T-helper 2 cell treated with Interferon-gamma antibody and Interleukin-4, amounts not matched to agents 100 ng/mL and 5 ng/mL, for 36 hours (primary cell): ENCODE data around the gene TPX2. TPM values are rescaled to one million over a fixed set of nuclear protein-coding genes. Genes with fewer than 3 reads are reported as not detected.
"Not testable (repeated sequence)": the region's sequence is repeated elsewhere in the genome, so short reads cannot be mapped to it uniquely, and the experiment has no call there.

ENCODE experiments used
- intact Hi-C: fragments of 100-400 bp; cut with micrococcal nuclease; formaldehyde crosslinking; loops from one replicate; pipeline ENCODE4 v1.15.1; 2023
- total RNA-seq: library from RNA; stranded (reverse); gene quantifications from 2 replicates; pipeline ENCODE4 v1.2.3, GENCODE V29; 2022

TPX2 gene
- total RNA-seq, 1 donor from 2014 or later: 117 TPM

- intact Hi-C loops: no loop called here
Measured at GRCh38 chr20:31811198-31811597, 72.1 kb downstream of the TPX2 start.

DNA sequence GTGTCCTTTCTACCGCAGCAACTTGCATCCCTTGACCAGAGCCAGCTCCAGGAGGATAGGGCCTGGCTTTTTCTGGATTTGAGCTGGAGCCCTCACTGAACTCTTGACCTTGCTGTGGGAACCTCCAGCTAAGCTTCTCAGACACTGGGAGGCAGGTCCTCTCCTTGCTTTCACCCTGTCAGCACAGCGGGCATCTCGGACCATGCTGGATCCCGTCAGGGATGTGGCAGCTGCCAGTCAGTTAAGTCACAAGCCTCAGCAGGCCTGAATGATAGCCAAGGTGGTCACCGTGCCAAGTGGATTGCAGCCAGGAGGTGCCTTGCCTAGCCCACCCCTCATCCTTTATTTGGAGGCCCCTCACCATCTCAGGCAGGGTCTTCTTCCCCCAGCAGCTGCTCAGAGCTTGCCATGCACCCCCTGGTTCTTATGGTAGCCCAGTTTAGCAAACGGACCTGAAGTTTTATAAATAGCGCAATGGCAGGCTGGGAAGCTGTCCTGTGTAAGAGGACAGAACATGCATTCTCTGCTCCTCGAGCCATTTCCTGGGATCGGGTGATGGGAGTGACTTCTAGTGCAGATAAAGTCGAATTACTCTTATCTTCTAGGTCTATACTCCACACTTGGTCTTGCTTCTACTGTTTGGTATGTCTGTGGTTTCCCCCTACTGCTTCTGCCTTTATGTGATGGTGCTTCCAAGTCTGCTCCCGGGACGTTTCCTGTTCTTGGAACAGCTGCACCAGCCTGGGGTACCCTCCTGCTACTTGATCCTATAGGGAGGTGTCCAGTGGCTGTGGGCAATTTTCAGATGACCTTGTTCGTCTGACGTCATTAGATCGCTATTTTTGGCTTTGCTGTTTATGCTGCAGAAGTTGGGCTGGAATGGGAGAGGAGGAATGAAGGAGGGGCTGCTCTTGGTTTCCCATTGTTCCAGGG lies 73.0 kb downstream of the TPX2 start:
- intact Hi-C loops: no loop called here

- intact Hi-C loops: no loop called here
Measured at GRCh38 chr20:31813611-31814010, 74.5 kb downstream of the TPX2 start.

DNA sequence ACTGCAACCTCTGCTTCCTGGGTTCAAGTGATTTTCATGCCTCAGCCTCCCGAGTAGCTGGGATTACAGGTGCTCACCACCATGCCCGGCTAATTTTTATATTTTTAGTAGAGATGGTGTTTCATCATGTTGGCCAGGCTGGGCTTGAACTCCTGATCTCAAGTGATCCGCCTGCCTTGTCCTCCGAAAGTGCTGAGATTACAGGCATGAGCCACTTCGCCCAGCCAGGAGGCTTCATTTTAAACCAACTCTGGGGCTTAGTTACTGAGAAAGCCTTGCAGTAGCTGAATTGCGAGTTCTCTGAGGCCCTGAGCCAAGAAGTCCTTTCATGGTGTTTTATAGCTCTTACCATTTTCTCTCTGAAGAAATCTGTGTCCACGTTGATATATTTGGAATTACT lies 75.1 kb downstream of the TPX2 start:
- intact Hi-C loops: not testable (repeated sequence)

DNA sequence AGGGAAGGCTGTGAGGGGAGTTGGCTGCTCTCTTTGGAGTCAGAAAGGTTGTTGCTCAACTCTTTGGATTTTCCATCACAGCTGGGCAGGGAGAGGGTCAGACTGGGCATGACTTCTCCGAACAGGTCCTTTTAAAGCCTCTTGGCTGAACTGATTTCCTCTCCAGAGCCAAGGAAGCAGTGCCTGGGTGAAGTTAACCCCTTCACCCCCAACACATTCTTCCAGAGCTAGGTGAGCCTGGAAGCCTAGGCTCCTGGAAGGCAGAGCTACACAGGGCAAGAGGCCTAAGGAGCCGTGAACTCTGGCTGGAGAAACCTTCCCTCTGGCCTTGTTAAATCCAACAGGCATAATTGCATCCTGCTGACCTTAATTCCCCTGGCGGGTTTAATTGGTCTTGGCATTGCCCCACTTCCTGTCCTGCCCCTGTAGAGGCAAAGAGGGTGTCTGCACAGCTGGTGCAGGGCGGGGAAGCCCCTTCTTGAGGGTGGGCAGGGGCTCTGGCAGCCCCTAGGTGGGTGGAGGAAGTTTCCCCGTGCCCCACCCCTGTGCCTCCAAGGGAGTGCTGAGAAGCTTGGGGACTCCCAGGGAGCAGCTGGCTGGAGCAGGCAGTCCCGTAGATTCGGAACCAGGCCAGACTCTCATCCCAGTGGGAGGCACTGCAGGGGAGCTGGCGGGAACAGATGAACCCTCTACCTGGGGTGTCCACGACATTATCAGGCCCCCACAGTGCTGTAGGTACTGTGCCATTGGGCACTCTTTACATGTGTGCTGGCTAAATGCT lies 76.5 kb downstream of the TPX2 start:
- intact Hi-C loops: no loop called here

DNA sequence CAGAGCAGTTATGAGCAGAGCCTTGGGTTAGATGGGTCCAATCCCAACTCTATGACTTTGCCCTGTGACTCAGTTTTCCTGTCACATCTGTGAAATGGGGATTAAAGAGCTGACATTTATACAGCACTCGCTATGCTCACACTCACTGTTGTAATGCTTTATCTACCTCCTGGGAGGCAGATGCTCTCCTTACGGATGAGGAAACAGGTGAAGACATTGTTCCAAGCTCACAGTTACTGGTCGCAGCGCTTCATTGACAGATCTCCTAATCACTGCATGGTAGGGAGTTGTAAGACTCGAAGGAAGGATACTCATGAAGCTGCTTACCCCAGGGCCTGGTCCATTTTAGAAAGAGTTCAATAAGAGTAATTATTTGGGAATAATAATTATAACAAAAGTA lies 77.1 kb downstream of the TPX2 start:
- intact Hi-C loops: no loop called here

- intact Hi-C loops: no loop called here
Measured at GRCh38 chr20:31817461-31817860, 78.4 kb downstream of the TPX2 start.

DNA sequence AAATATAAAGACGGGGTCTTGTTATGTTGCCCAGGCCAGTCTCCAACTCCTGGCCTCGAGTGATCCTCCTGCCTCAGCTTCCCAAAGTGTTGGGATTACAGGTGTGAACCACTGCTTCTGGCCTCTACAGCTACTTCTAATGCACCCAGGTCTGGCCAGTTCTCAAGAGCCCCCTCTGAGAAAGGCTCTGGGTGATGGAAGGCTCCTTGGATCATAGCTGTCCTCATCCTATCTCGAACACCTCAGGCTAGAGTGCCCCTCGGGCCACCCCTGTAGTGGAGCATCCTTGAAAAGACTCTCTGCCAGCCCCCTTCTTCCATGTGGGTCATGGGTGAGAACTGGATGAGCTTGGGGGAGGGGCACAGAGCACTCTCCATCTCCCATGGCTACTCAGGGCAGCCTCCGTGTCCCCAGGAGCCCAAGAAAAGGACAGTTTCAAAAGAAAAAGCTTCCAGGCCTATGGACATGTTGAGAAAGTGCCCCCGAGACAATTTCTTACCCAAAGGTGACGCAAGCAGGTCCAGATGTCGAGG lies 79.4 kb downstream of the TPX2 start:
- intact Hi-C loops: no loop called here

- intact Hi-C loops: no loop called here
Measured at GRCh38 chr20:31819083-31819784, 80.1 kb downstream of the TPX2 start, which contains the start of gene MYLK2. TSS of gene MYLK2 (plus strand) at chr20:31819356. CDS start at chr20:31819581, 225 bp downstream.

- intact Hi-C loops: no loop called here
Measured at GRCh38 chr20:31820228-31820627, 81.1 kb downstream of the TPX2 start.

GRCh38 chr20:31821427-31821826 lies 82.3 kb downstream of the TPX2 start:
- intact Hi-C loops: no loop called here

DNA sequence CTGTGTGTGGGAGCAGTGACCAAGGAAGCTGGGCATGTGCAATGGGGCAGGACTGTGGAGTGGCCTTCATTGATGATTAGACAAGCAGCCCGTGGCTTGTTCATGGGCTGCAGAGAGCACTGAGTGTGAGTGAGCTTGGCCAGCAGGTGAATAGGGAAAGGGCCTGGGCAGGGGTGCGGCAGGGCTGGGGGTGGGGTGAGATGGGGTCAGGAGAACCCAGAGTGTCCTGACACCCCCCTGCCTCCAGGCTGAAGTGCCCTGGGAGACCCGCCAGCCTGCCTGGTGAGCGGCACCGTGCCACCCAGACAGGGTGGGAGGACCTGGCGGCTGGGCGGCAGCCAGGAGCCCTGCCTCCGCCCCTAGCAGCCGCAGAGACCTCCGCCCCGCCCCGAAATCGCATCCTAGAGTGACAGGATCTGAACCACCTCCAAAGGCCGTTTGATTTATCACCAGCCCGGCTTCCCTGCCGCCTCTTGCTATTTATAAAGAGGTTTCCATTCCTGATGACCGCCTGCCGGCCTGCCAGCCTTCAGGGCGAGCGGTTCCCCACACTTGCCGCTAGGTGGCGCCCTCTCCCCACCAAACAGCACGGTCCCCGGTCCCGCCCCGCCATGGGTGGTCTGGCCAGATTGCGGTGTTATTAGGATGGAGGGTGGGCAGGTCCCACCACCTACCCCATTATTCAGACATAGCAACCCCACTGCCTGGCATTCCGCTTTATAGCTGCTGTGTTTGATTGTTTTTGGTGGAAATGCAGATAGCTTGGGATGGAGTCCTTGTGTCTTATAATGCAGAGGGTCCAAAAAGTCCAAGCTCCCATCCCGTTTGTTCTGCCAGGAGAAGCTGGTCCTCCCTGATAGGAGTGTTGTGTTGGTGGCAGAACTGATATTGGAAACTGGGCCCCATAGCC lies 83.6 kb downstream of the TPX2 start:
- intact Hi-C loops: loop anchor here (1.0 to 2.0 kb wide), 3 partner anchors 24 to 270 kb away; no protein-coding TSS in a partner anchor

GRCh38 chr20:31823360-31824124 lies 84.5 kb downstream of the TPX2 start:
- intact Hi-C loops: loop anchor here (2.0 kb wide), 1 partner anchor 207 kb away; no protein-coding TSS in a partner anchor

- intact Hi-C loops: no loop called here
Measured at GRCh38 chr20:31824125-31824485, 85.0 kb downstream of the TPX2 start.

DNA sequence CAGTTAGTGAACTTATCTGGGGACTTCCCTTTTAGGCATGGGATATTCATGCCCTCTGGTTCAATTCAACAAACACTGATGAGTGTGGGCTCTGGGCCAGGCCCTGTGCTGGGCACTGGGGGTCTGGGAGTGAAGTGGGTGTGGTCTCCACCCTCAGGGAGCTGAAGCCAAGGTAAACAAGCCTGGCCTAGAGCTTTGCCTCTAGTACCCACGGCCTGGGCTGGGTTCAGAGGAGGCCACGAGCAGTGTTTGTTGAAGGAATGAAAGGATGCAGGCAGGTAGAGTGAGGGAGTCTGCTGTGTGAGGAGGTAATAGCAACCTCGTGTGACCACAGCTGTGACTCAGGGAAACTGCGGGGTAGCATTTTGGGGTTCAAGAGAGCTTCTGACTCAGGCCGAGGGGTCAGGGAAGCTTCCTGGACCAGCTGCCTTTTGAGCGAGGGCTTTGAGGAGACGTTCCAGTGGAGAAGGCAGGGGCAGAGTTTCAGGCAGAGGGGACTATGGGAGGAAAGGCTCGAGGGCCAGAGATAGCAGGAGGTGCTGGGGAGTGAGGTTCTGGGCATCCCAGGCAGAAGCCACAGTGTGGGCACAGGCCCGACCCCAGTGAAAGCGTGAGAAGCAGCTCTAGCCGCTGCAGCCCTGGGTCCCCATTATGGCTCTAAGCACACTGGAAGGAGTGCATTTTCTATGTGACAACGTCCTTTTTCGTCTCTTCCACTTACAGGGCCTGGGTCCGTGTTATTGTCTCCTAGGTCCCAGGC lies 85.6 kb downstream of the TPX2 start:
- intact Hi-C loops: no loop called here

DNA sequence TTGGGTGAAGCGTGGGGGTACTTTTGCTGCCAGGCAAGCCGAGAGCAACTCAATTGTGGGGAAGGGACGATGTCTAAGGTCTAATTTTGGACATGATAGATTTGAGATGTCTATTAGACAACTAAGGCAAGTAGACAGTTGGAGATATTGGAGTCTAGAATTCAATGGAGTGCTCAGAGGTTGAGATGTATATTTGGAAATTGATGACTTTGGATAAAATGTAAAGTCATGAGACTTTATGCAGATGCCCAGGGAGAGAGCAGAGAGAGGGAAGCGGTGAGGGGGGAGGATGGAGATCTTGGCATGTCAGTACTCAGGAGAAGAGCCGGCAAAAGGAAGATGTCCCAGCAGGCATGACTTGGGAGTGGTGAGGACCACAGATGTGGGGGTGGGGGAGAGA lies 87.0 kb downstream of the TPX2 start:
- intact Hi-C loops: no loop called here

- intact Hi-C loops: no loop called here
Measured at GRCh38 chr20:31827059-31827458, 88.0 kb downstream of the TPX2 start.

DNA sequence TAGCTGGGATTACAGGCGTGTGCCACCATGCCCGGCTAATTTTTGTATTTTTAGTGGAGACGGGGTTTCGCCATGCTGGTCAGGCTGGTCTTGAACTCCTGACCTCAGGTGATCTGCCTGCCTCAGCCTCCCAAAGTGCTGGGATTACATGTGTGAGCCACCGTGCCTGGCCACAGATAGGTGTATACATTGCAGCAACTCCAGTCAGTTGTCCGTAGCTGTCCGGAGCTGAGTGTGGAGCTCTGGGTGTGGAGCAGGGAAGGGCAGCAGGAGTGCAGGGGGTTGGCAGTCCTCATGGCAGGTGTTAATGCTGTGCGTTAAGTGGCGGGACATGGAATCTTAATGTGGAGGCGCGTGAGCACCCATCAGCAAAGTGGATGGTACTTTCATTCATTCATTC lies 88.9 kb downstream of the TPX2 start:
- intact Hi-C loops: not testable (repeated sequence)

DNA sequence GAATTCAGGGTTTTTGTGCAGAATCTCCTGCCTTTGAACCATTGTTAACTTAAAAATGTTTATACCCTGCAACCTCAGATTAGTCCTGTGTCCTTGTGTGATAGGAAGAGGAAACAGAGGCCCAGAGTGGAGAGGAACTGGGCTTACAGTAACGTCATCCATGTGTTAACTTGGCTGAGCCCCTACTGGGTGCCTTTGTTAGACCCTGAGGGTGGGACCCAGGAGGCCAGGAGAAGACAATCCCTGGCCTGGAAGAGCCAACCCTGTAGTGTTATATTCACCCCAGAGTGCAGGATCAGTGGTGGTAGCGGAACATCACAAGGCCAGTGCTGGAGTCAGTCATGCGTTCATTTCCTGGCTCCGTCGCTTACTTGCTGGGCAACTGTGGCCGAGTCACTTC lies 90.6 kb downstream of the TPX2 start:
- intact Hi-C loops: no loop called here
